H1 (cell line): ENCODE data around the gene SETX. TPM values are rescaled to one million over a fixed set of nuclear protein-coding genes. Genes with fewer than 3 reads are reported as not detected.

Experiments used
- CTCF ChIA-PET: fragments of 300-600 bp; sonication (Branson Sonifier 250); formaldehyde crosslinking; loops from one replicate; lab custom pipeline; 2021; ENCODE audit not compliant: partially characterized antibody; lab: Charles Lee
- POLR2A ChIA-PET: fragments of 300-600 bp; sonication (Branson Sonifier 250); formaldehyde crosslinking; loops from one replicate; lab custom pipeline; 2021; ENCODE audit warnings: inconsistent platforms; ENCODE audit not compliant: partially characterized antibody; lab: Charles Lee
- DNase-seq, 2 experiments: peaks; one replicate each; pipeline versions ENCODE4 v3.0.0 to v3.0.0-alpha.2; 2010 to 2022; ENCODE audit warnings: low spot score in 2 of 2, low read depth in 1 of 2, mixed read lengths in 1 of 2
- FAIRE-seq: peaks from 2 replicates; lab custom pipeline; 2011; peaks lifted over from hg19 to GRCh38; lab: Jason Lieb, UNC
- H2AFZ ChIP-seq: 2 replicates; pipeline ENCODE4 v1.8.1; 2012; ENCODE audit warnings: low read length, inconsistent platforms
- H2AK5ac ChIP-seq: 2 replicates; pipeline ENCODE4 v1.6.1; 2013; ENCODE audit warnings: low read depth, low read length
- H2BK120ac ChIP-seq: replicated peaks from 2 replicates; pipeline ENCODE3; 2013; ENCODE audit warnings: low read depth, low read length, inconsistent platforms
- H2BK12ac ChIP-seq: 2 replicates; pipeline ENCODE4 v1.6.1; 2013; ENCODE audit warnings: low read depth, low read length
- H2BK15ac ChIP-seq: 2 replicates; pipeline ENCODE4 v1.6.1; 2013; ENCODE audit warnings: low read length
- H2BK20ac ChIP-seq: 2 replicates; pipeline ENCODE4 v1.6.1; 2013; ENCODE audit warnings: low read length
- H2BK5ac ChIP-seq: 2 replicates; pipeline ENCODE4 v1.6.1; 2013; ENCODE audit warnings: low read depth, low read length
- H3K14ac ChIP-seq: 2 replicates; pipeline ENCODE4 v1.6.1; 2013; ENCODE audit warnings: inconsistent platforms; ENCODE audit not compliant: insufficient read length
- H3K18ac ChIP-seq: 2 replicates; pipeline ENCODE4 v1.6.1; 2013; ENCODE audit warnings: low read length; ENCODE audit errors: extremely low read depth
- H3K23ac ChIP-seq: 2 replicates; pipeline ENCODE4 v1.6.1; 2013; ENCODE audit warnings: inconsistent platforms; ENCODE audit not compliant: insufficient read length
- H3K23me2 ChIP-seq: 2 replicates; pipeline ENCODE4 v1.6.1; 2013; ENCODE audit warnings: low read depth, low read length
- H3K27ac ChIP-seq: 2 replicates; pipeline ENCODE4 v1.6.1; 2011; ENCODE audit warnings: low read depth, low read length, inconsistent platforms
- H3K27me3 ChIP-seq, 4 experiments: replicated peaks in 1 of 4; 1 replicate in 1 of 4; 2 replicates in 3 of 4; pipeline versions ENCODE4 v1.6.1 to v1.8.1; 2011 to 2013; ENCODE audit warnings: low read length in 3 of 4, mild to moderate bottlenecking in 3 of 4, inconsistent platforms in 2 of 4, mixed read lengths in 2 of 4, moderate library complexity in 1 of 4; ENCODE audit not compliant: control insufficient read depth in 3 of 4, insufficient read depth in 3 of 4; ENCODE audit errors: extremely low read depth in 1 of 4
- H3K36me3 ChIP-seq, 4 experiments: 2 replicates each; pipeline versions ENCODE4 v1.6.1 to v1.8.1; 2011 to 2013; ENCODE audit warnings: mild to moderate bottlenecking in 4 of 4, low read length in 3 of 4, moderate library complexity in 2 of 4, control low read depth in 1 of 4, inconsistent platforms in 1 of 4; ENCODE audit not compliant: insufficient read depth in 4 of 4, control insufficient read depth in 2 of 4
- H3K4ac ChIP-seq: replicated peaks from 2 replicates; pipeline ENCODE3; 2013; ENCODE audit warnings: low read length, low read depth, mixed read lengths, inconsistent platforms; ENCODE audit not compliant: insufficient read length
- H3K4me1 ChIP-seq, 4 experiments: replicated peaks in 1 of 4; 1 replicate in 1 of 4; 2 replicates in 3 of 4; pipeline versions ENCODE4 v1.6.1 to v1.8.1; 2011 to 2013; ENCODE audit warnings: low read length in 3 of 4, inconsistent platforms in 2 of 4, mixed read lengths in 1 of 4; ENCODE audit not compliant: insufficient read depth in 4 of 4, control insufficient read depth in 3 of 4
- H3K4me2 ChIP-seq, 2 experiments: 2 replicates each; pipeline versions ENCODE4 v1.6.1 to v1.8.1; 2011 to 2013; ENCODE audit warnings: low read depth in 2 of 2, low read length in 2 of 2, control low read depth in 1 of 2, inconsistent platforms in 1 of 2, mild to moderate bottlenecking in 1 of 2; ENCODE audit not compliant: insufficient read depth in 1 of 2
- H3K4me3 ChIP-seq, 4 experiments: fragments of 200-600, 300-600 bp in 1 of 4; sonication (generic), shearing (Covaris generic), sonication (Bioruptor Twin) in 1 of 4; 2 replicates each; pipeline versions ENCODE4 v1.5.1 to v1.8.1; 2011 to 2016; ENCODE audit warnings: low read length in 4 of 4, low read depth in 3 of 4, control low read depth in 2 of 4, inconsistent platforms in 2 of 4, mild to moderate bottlenecking in 2 of 4, mixed read lengths in 1 of 4, moderate library complexity in 1 of 4; ENCODE audit not compliant: insufficient read depth in 2 of 4; ENCODE audit errors: extremely low read depth in 1 of 4
- H3K56ac ChIP-seq: replicated peaks from 2 replicates; pipeline ENCODE3; 2013; ENCODE audit warnings: low read depth, mild to moderate bottlenecking, mixed read lengths, low read length, inconsistent platforms; ENCODE audit not compliant: insufficient read length
- H3K79me1 ChIP-seq: 2 replicates; pipeline ENCODE4 v1.6.1; 2013; ENCODE audit warnings: low read depth, low read length, control low read depth
- H3K79me2 ChIP-seq, 2 experiments: 2 replicates each; pipeline versions ENCODE4 v1.6.1 to v1.8.1; 2012 to 2013; ENCODE audit warnings: low read length in 2 of 2, mild to moderate bottlenecking in 2 of 2, inconsistent platforms in 1 of 2; ENCODE audit not compliant: insufficient read depth in 2 of 2, control insufficient read depth in 1 of 2
- H3K9ac ChIP-seq, 4 experiments: replicated peaks in 1 of 4; 1 replicate in 1 of 4; 2 replicates in 3 of 4; pipeline versions ENCODE4 v1.6.1 to v1.8.1; 2011 to 2013; ENCODE audit warnings: low read depth in 3 of 4, low read length in 3 of 4, control low read depth in 2 of 4, mild to moderate bottlenecking in 2 of 4, moderate library complexity in 2 of 4, inconsistent platforms in 1 of 4; ENCODE audit errors: extremely low read depth in 1 of 4
- H3K9me3 ChIP-seq, 2 experiments: 2 replicates each; pipeline versions ENCODE4 v1.6.1 to v1.8.1; 2012 to 2013; ENCODE audit warnings: mild to moderate bottlenecking in 2 of 2, moderate library complexity in 2 of 2, control low read depth in 1 of 2, inconsistent platforms in 1 of 2, low read depth in 1 of 2, low read length in 1 of 2, mixed read lengths in 1 of 2; ENCODE audit not compliant: insufficient read depth in 2 of 2
- H4K20me1 ChIP-seq, 2 experiments: replicated peaks in 1 of 2; 2 replicates each; pipeline versions ENCODE3 to v1.8.1; 2011 to 2013; ENCODE audit warnings: inconsistent platforms in 2 of 2, low read length in 2 of 2, mild to moderate bottlenecking in 1 of 2; ENCODE audit not compliant: insufficient read depth in 2 of 2, control insufficient read depth in 1 of 2
- H4K5ac ChIP-seq: 2 replicates; pipeline ENCODE4 v1.6.1; 2013; ENCODE audit warnings: low read length, low read depth, mixed read lengths, inconsistent platforms; ENCODE audit not compliant: insufficient read length
- H4K8ac ChIP-seq: 2 replicates; pipeline ENCODE4 v1.8.0; 2013; ENCODE audit warnings: mild to moderate bottlenecking, moderate library complexity, low read length, inconsistent platforms; ENCODE audit not compliant: insufficient read depth; ENCODE audit errors: extremely low read depth
- H4K91ac ChIP-seq: replicated peaks from 2 replicates; pipeline ENCODE3; 2013; ENCODE audit warnings: low read length, mixed read lengths, inconsistent platforms; ENCODE audit not compliant: insufficient read length
- BCL11A ChIP-seq, 2 experiments: IDR thresholded peaks; one replicate each; pipeline ENCODE4 v1.6.1; 2011; ENCODE audit warnings: low read depth in 2 of 2, low read length in 2 of 2, mild to moderate bottlenecking in 2 of 2
- BRCA1 ChIP-seq: IDR thresholded peaks from 2 replicates; pipeline ENCODE4 v1.6.1; 2012; ENCODE audit warnings: low read depth, low read length, improper control_type of control experiment
- EGR1 ChIP-seq: IDR thresholded peaks from 2 replicates; pipeline ENCODE4 v1.6.1; 2011; ENCODE audit warnings: low read depth, low read length, borderline replicate concordance
- SIN3A ChIP-seq, 2 experiments: IDR thresholded peaks in 1 of 2; conservative IDR thresholded peaks in 1 of 2; 2 replicates each; pipeline ENCODE4 v1.6.1; 2011 to 2012; ENCODE audit warnings: low read length in 2 of 2, improper control_type of control experiment in 1 of 2, low read depth in 1 of 2, mild to moderate bottlenecking in 1 of 2
- WGBS, 2 experiments: shearing (Covaris generic) in 1 of 2; methylation state at CpG; one replicate each; pipeline versions ENCODE4 v1.1.6 to v1.1.7; 2013 to 2015; ENCODE audit warnings: low lambda C conversion rate in 2 of 2, mixed read lengths in 2 of 2, inconsistent platforms in 1 of 2, low coverage in 1 of 2, missing lambda C conversion rate in 1 of 2; ENCODE audit not compliant: insufficient replicate concordance in 2 of 2, insufficient coverage in 1 of 2, insufficient read length in 1 of 2; ENCODE audit errors: extremely low coverage in 1 of 2, missing lambda C conversion rate in 1 of 2; 5-methylcytosine and 5-hydroxymethylcytosine counted together
- polyA plus RNA-seq, 7 experiments: library from polyadenylated mRNA; depleted of rRNA in 3 of 7; stranded (reverse) in 5 of 7; unstranded in 2 of 7; fragments of >200 nt in 5 of 7; fragments of 200-250 nt in 2 of 7; gene quantifications; 1 replicate in 5 of 7; 2 replicates in 1 of 7; 4 replicates in 1 of 7; pipeline versions ENCODE4 v1.2.1 to v1.2.3, GENCODE V29; 2011 to 2013; ENCODE audit warnings: missing spikeins in 2 of 7, mixed read lengths in 2 of 7
- total RNA-seq: library from RNA; stranded (reverse); fragmentation: NEBNext Ultra II Directional; extraction: Animal tissue kit (Norgen Biotek cat#: 25700); gene quantifications from 2 replicates; pipeline ENCODE4 v1.2.1, GENCODE V29; 2021

SETX gene
- total and polyA plus RNA-seq, 2 of the 8 experiments (the other 6 are each of a cell fraction or from before 2014, with no cell fraction given) = 15.1 to 37.9 TPM

GRCh38 chr9:132249690-132250089 lies 105.1 kb downstream of the SETX start:
- CTCF ChIA-PET = interaction anchor here (0.6 to 9.9 kb wide), 11 partner anchors 10 to 491 kb away, joined by 3 to 87 read pairs (median 3); no protein-coding TSS in a partner anchor
- H3K9ac ChIP-seq = no peak overlapping the region
- POLR2A ChIA-PET = no interaction called here

More at GRCh38 chr9:132249690-132250089, 105.1 kb downstream of the SETX start:
- H3K79me1 ChIP-seq = no peaks in the 10 kb centered on the region
- no peak overlapping the region for H2BK20ac ChIP-seq
- H2BK5ac ChIP-seq = no peak overlapping the region
- no peak overlapping the region for H3K14ac ChIP-seq
- FAIRE-seq = no peak
- no peak overlapping the region for H3K27ac ChIP-seq
- no peak overlapping the region for H3K4me3 ChIP-seq
- H2BK120ac ChIP-seq = no peak overlapping the region
- TF ChIP-seq SIN3A (conservative IDR thresholded peaks at IDR 0.05 in 1 of 2, IDR thresholded peaks at IDR 0.05 in 1 of 2; ENCODE audit: low read depth in 1 of 2, low read length in 2 of 2) = no peak
- TF ChIP-seq BRCA1 = no peak
- no peak for TF ChIP-seq EGR1
- no peak for TF ChIP-seq BCL11A (IDR thresholded peaks at IDR 0.05; ENCODE audit: low read depth in 2 of 2, low read length in 2 of 2)
- H2AFZ ChIP-seq = no peak overlapping the region
- 91% methylated on average over 8 of the region's 8 CpGs; no CpG with 5 or more reads in 1 of the 2 experiments for WGBS, 2 experiments
- H3K18ac ChIP-seq = no peak overlapping the region
- H4K8ac ChIP-seq = no peak overlapping the region
- H3K23ac ChIP-seq = no peak overlapping the region
- no peaks in the 10 kb centered on the region for H3K23me2 ChIP-seq
- H2BK12ac ChIP-seq = no peak overlapping the region
- H3K9me3 ChIP-seq = peaks cover 18 to 20% of the 10 kb centered on the region in 2 experiments
- H2BK15ac ChIP-seq = no peak overlapping the region
- no peak for DNase-seq
- no peak overlapping the region for H3K4me2 ChIP-seq
- no peak overlapping the region for H2AK5ac ChIP-seq
- no peak overlapping the region for H4K5ac ChIP-seq
- H3K4me1 ChIP-seq = peaks cover 0 to 12% (median 2%) of the 10 kb centered on the region in 4 experiments; a peak in 3 of 7 replicates
- H4K20me1 ChIP-seq = no peaks in the 10 kb centered on the region
- H4K91ac ChIP-seq = no peak overlapping the region
- no peaks in the 10 kb centered on the region for H3K79me2 ChIP-seq
- no peaks in the 10 kb centered on the region; a peak in 1 of 7 replicates for H3K27me3 ChIP-seq
- H3K4ac ChIP-seq = no peak overlapping the region
- H3K36me3 ChIP-seq = no peaks in the 10 kb centered on the region
- no peak overlapping the region for H3K56ac ChIP-seq
